Prostate gland (tissue), 2 donors: ENCODE measurements around the gene ASCL1. TPM values are rescaled to one million over a fixed set of nuclear protein-coding genes. Genes with fewer than 3 reads are reported as not detected.

Source experiments
- DNase-seq: peaks from one replicate; pipeline ENCODE4 v3.0.0-alpha.2; 2019; ENCODE audit warnings: low spot score
- H3K27ac ChIP-seq, 2 donors: fragments of 200-600 bp; sonication (generic); 2 replicates each; pipeline ENCODE4 v1.5.1; 2017 to 2019
- H3K27me3 ChIP-seq: fragments of 200-600 bp; sonication (generic); replicated peaks from 2 replicates; pipeline ENCODE4 v1.5.1; 2019; ENCODE audit not compliant: insufficient read depth
- H3K36me3 ChIP-seq, 2 donors: fragments of 200-600 bp; sonication (generic); 1 replicate in 1 of 2; 2 replicates in 1 of 2; pipeline versions ENCODE4 v1.5.1 to v1.8.1; 2017 to 2019
- H3K4me1 ChIP-seq: fragments of 200-600 bp; sonication (generic); replicated peaks from 2 replicates; pipeline ENCODE4 v1.5.1; 2019
- H3K4me3 ChIP-seq, 2 donors: fragments of 200-600 bp; sonication (generic); 2 replicates each; pipeline ENCODE4 v1.5.1; 2017 to 2019
- H3K9me3 ChIP-seq: fragments of 200-600 bp; sonication (generic); 2 replicates; pipeline ENCODE4 v1.5.1; 2017
- POLR2A ChIP-seq: fragments of 450-650 bp; IDR thresholded peaks from one replicate; pipeline ENCODE4 v1.6.1; 2016; ENCODE audit warnings: antibody characterized with exemption, mild to moderate bottlenecking
- POLR2AphosphoS5 ChIP-seq: sonication (generic); formaldehyde crosslinking; IDR thresholded peaks from one replicate; pipeline ENCODE4 v1.6.1; 2017; ENCODE audit warnings: antibody characterized with exemption
- WGBS: methylation state at CpG from one replicate; pipeline ENCODE4 v1.1.5; 2018; 5-methylcytosine and 5-hydroxymethylcytosine counted together
- intact Hi-C: fragments of 100-400 bp; cut with DNase I; formaldehyde crosslinking; loops from one replicate; pipeline ENCODE4 v1.14.2; 2022
- total RNA-seq, 2 donors: library from RNA; depleted of rRNA; stranded (reverse); fragments of >200 nt; gene quantifications; one replicate each; pipeline ENCODE4 v1.1.0, GENCODE V29; 2016
- TF ChIP-seq, protein P1 (sequence below), 4 experiments: fragments of 200-600 bp in 2 of 4; fragments of 450-650 bp in 2 of 4; sonication (generic) in 2 of 4; IDR thresholded peaks; 1 replicate in 3 of 4; 2 replicates in 1 of 4; pipeline ENCODE4 v1.5.1; 2016 to 2019; ENCODE audit warnings: antibody characterized with exemption in 4 of 4, mild to moderate bottlenecking in 2 of 4, moderate library complexity in 2 of 4

ASCL1 gene
- total RNA-seq, 2 donors from 2014 or later = 0.34 to 0.50 TPM

DNA sequence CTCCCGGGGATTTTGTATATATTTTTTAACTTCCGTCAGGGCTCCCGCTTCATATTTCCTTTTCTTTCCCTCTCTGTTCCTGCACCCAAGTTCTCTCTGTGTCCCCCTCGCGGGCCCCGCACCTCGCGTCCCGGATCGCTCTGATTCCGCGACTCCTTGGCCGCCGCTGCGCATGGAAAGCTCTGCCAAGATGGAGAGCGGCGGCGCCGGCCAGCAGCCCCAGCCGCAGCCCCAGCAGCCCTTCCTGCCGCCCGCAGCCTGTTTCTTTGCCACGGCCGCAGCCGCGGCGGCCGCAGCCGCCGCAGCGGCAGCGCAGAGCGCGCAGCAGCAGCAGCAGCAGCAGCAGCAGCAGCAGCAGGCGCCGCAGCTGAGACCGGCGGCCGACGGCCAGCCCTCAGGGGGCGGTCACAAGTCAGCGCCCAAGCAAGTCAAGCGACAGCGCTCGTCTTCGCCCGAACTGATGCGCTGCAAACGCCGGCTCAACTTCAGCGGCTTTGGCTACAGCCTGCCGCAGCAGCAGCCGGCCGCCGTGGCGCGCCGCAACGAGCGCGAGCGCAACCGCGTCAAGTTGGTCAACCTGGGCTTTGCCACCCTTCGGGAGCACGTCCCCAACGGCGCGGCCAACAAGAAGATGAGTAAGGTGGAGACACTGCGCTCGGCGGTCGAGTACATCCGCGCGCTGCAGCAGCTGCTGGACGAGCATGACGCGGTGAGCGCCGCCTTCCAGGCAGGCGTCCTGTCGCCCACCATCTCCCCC lies 777 bp downstream of the ASCL1 start:
- H3K9me3 ChIP-seq = no peaks in the 10 kb centered on the region
- H3K4me1 ChIP-seq = peaks cover 5% of the 10 kb centered on the region
- H3K27me3 ChIP-seq = peaks cover 31% of the 10 kb centered on the region
- intact Hi-C loops = no loop called here
- WGBS = 2% methylated on average over 83 of the region's 83 CpGs
- peak overlapping the region; percentile 22 to 26 for H3K4me3 ChIP-seq
- H3K36me3 ChIP-seq = no peaks in the 10 kb centered on the region
- no peak overlapping the region for H3K27ac ChIP-seq
- no peak for DNase-seq
- no peak for TF ChIP-seq POLR2A
- TF ChIP-seq, protein P1, sequence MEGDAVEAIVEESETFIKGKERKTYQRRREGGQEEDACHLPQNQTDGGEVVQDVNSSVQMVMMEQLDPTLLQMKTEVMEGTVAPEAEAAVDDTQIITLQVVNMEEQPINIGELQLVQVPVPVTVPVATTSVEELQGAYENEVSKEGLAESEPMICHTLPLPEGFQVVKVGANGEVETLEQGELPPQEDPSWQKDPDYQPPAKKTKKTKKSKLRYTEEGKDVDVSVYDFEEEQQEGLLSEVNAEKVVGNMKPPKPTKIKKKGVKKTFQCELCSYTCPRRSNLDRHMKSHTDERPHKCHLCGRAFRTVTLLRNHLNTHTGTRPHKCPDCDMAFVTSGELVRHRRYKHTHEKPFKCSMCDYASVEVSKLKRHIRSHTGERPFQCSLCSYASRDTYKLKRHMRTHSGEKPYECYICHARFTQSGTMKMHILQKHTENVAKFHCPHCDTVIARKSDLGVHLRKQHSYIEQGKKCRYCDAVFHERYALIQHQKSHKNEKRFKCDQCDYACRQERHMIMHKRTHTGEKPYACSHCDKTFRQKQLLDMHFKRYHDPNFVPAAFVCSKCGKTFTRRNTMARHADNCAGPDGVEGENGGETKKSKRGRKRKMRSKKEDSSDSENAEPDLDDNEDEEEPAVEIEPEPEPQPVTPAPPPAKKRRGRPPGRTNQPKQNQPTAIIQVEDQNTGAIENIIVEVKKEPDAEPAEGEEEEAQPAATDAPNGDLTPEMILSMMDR (IDR thresholded peaks at IDR 0.05) = no peak
- no peak for TF ChIP-seq POLR2AphosphoS5

DNA sequence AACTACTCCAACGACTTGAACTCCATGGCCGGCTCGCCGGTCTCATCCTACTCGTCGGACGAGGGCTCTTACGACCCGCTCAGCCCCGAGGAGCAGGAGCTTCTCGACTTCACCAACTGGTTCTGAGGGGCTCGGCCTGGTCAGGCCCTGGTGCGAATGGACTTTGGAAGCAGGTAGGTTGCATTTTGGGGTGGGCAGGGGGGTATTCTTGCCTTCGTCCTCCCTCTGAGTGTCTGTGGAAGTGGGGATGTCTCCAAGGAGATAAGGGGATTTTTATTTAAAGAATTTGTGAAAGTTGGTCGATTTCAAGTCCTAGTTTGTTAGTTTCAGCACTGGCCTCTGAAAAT lies 1.3 kb downstream of the ASCL1 start:
- peaks cover 5% of the 10 kb centered on the region for H3K4me1 ChIP-seq
- H3K36me3 ChIP-seq = no peaks in the 10 kb centered on the region
- 4% methylated on average over 15 of the region's 15 CpGs for WGBS
- TF ChIP-seq, protein P1 (IDR thresholded peaks at IDR 0.05) = no peak
- TF ChIP-seq POLR2A = no peak
- no peak for TF ChIP-seq POLR2AphosphoS5
- no peaks in the 10 kb centered on the region for H3K9me3 ChIP-seq
- H3K27ac ChIP-seq = no peak overlapping the region
- peaks cover 35% of the 10 kb centered on the region for H3K27me3 ChIP-seq
- intact Hi-C loops = no loop called here
- H3K4me3 ChIP-seq = no peak overlapping the region
- DNase-seq = no peak

DNA sequence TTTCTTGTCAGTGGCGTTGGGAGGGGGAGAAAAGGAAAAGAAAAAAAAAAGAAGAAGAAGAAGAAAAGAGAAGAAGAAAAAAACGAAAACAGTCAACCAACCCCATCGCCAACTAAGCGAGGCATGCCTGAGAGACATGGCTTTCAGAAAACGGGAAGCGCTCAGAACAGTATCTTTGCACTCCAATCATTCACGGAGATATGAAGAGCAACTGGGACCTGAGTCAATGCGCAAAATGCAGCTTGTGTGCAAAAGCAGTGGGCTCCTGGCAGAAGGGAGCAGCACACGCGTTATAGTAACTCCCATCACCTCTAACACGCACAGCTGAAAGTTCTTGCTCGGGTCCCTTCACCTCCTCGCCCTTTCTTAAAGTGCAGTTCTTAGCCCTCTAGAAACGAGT lies 1.9 kb downstream of the ASCL1 start:
- Histone ChIP-seq H3K9me3 (no peaks in the 10 kb centered on the region), H3K4me1 (peaks cover 5% of the 10 kb centered on the region), H3K27ac (no peak overlapping the region), H3K36me3 (no peaks in the 10 kb centered on the region), H3K27me3 (peaks cover 37% of the 10 kb centered on the region), H3K4me3 (no peak overlapping the region)
- no peak for DNase-seq
- 11% methylated on average over 14 of the region's 14 CpGs for WGBS
- intact Hi-C loops = no loop called here
- TF ChIP-seq, protein P1 (IDR thresholded peaks at IDR 0.05) = no peak
- TF ChIP-seq POLR2AphosphoS5 = no peak
- no peak for TF ChIP-seq POLR2A

DNA sequence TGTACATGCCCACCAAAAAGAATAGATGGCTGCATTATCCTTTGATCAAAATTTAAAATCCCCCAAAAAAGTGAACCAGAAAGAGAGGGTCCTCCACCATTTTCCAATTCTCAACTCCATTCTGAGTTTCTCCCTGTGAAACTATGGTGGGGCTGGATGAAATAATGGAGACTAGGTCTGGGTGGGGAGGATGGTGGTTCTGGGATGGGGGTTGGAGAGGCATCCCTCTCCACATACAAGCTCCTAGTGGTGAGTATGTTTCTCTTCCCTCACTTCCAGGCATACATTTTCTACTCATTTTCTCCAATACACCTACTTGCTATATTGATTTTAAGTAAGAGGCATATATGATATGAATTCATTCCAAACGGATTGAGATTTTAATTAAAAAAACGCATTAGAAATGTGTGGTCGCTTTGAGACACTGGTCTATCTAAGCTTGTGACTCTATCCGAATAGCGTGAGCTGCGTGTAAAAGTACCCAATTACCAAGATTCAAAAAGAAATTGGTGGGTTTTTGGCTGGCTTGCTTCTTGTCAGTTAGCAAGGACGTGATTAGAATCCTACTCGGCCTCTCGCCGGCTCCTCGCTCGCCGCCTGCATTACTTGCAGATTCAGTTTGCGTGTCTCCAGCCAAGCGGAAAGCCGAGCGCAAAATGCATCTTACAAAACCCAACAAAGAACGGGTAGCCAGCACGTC lies 3.4 kb downstream of the ASCL1 start:
- peaks cover 45% of the 10 kb centered on the region for H3K27me3 ChIP-seq

More for the DNA sequence above, 3.4 kb downstream of the ASCL1 start:
- Histone ChIP-seq H3K4me1 (peaks cover 5% of the 10 kb centered on the region), H3K27ac (no peak overlapping the region), H3K4me3 (no peak overlapping the region), H3K36me3 (no peaks in the 10 kb centered on the region), H3K9me3 (no peaks in the 10 kb centered on the region)
- no peak for DNase-seq
- intact Hi-C loops = no loop called here
- 8% methylated on average over 19 of the region's 19 CpGs for WGBS
- TF ChIP-seq POLR2A (no peak), POLR2AphosphoS5 (no peak)
- TF ChIP-seq, protein P1 (IDR thresholded peaks at IDR 0.05) = no peak
